Astrocyte (in vitro differentiated cells and primary cell): Measurements from ENCODE around the gene EML1.

ENCODE experiments used
- CTCF ChIP-seq: IDR thresholded peaks from 2 replicates; pipeline ENCODE4 v1.5.1; 2011; ENCODE audit warnings: low read depth, mild to moderate bottlenecking, inconsistent platforms, low read length, moderate library complexity; ENCODE audit not compliant: insufficient read depth
- EZH2 ChIP-seq: IDR thresholded peaks from 2 replicates; pipeline ENCODE4 v1.6.1; 2012; ENCODE audit warnings: mild to moderate bottlenecking, low read length, inconsistent platforms; ENCODE audit not compliant: insufficient read depth

DNA sequence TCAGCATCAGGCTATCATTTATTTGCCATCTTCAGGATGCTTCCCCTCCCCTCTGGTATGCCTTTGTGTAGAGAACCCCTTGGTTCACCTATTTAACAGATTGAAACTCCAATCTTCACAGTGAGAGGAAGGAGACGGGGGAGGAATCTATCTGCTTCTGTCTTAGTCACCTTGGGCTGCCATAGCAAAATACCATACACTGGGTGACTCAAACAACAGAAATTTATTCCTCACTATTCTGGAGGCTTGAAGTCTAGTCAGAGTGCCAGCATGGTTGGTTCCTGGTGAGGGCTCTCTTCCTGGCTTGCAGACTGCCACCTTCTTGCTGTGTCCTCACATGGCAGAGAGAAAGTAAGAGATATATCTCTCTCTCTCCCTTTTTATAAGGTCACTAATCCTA is 13.5 kb upstream of the EML1 start:
- TF ChIP-seq EZH2 (no peak), CTCF (no peak)
